CD14-positive monocyte (primary cell): Measurements from ENCODE around the gene ABHD4. TPM values are rescaled to one million over a fixed set of nuclear protein-coding genes. Genes with fewer than 3 reads are reported as not detected.

Experiments used
- DNase-seq, 3 donors: peaks; one replicate each; pipeline ENCODE4 v3.0.0-alpha.2; 2011 to 2022
- H2AFZ ChIP-seq: 2 replicates; pipeline ENCODE4 v1.6.0; 2012; ENCODE audit warnings: mild to moderate bottlenecking, low read depth, low read length, inconsistent platforms; ENCODE audit not compliant: insufficient read depth, poor library complexity, severe bottlenecking
- H3K27ac ChIP-seq, 2 donors: 1 replicate in 1 of 2; 2 replicates in 1 of 2; pipeline ENCODE4 v1.5.1; 2012 to 2013; ENCODE audit warnings: low read length in 2 of 2, control low read depth in 1 of 2, inconsistent platforms in 1 of 2, low read depth in 1 of 2, mild to moderate bottlenecking in 1 of 2
- H3K27me3 ChIP-seq, 2 donors: one replicate each; pipeline versions ENCODE4 v1.6.0 to v1.6.1; 2011 to 2013; ENCODE audit warnings: low read length in 2 of 2; ENCODE audit not compliant: control insufficient read depth in 2 of 2, insufficient read depth in 2 of 2
- H3K36me3 ChIP-seq, 2 donors: replicated peaks in 1 of 2; 1 replicate in 1 of 2; 2 replicates in 1 of 2; pipeline versions ENCODE4 v1.5.1 to v1.6.1; 2012 to 2013; ENCODE audit warnings: low read length in 2 of 2, control low read depth in 1 of 2, inconsistent platforms in 1 of 2, mild to moderate bottlenecking in 1 of 2; ENCODE audit not compliant: insufficient read depth in 2 of 2, control insufficient read depth in 1 of 2
- H3K4me1 ChIP-seq, 2 donors: 1 replicate in 1 of 2; 2 replicates in 1 of 2; pipeline versions ENCODE4 v1.5.1 to v1.6.1; 2012 to 2013; ENCODE audit warnings: low read length in 2 of 2, control low read depth in 1 of 2, inconsistent platforms in 1 of 2, mild to moderate bottlenecking in 1 of 2, moderate library complexity in 1 of 2; ENCODE audit not compliant: insufficient read depth in 2 of 2, control insufficient read depth in 1 of 2
- H3K4me2 ChIP-seq: replicated peaks from 2 replicates; pipeline ENCODE3; 2012; ENCODE audit warnings: low read length, moderate library complexity, mild to moderate bottlenecking; ENCODE audit not compliant: poor library complexity, severe bottlenecking; ENCODE audit errors: extremely low read depth
- H3K4me3 ChIP-seq, 3 experiments: fragments of 200-600 bp in 1 of 3; sonication (generic) in 1 of 3; replicated peaks in 1 of 3; 1 replicate in 2 of 3; 2 replicates in 1 of 3; pipeline ENCODE4 v1.5.1; 2011 to 2013; ENCODE audit warnings: low read length in 3 of 3, mild to moderate bottlenecking in 3 of 3, control low read depth in 2 of 3, low read depth in 2 of 3, inconsistent platforms in 1 of 3, moderate library complexity in 1 of 3
- H3K79me2 ChIP-seq: 2 replicates; pipeline ENCODE4 v1.6.0; 2012; ENCODE audit warnings: mild to moderate bottlenecking, control low read depth, inconsistent platforms, low read length, moderate library complexity; ENCODE audit not compliant: insufficient read depth
- H3K9ac ChIP-seq: 2 replicates; pipeline ENCODE4 v1.6.0; 2017; ENCODE audit warnings: low read length, mild to moderate bottlenecking; ENCODE audit not compliant: insufficient read depth, poor library complexity, severe bottlenecking
- H3K9me3 ChIP-seq, 2 donors: replicated peaks in 1 of 2; 1 replicate in 1 of 2; 2 replicates in 1 of 2; pipeline versions ENCODE4 v1.5.1 to v1.6.1; 2012 to 2013; ENCODE audit warnings: low read length in 2 of 2, control low read depth in 1 of 2; ENCODE audit not compliant: control insufficient read depth in 1 of 2, insufficient read depth in 1 of 2
- H4K20me1 ChIP-seq: 2 replicates; pipeline ENCODE4 v1.6.0; 2012; ENCODE audit warnings: mild to moderate bottlenecking, low read length, control low read depth, moderate library complexity; ENCODE audit not compliant: insufficient read depth
- H3K27ac Mint-ChIP-seq, 7 donors: one replicate each; pipeline ENCODE4 v1.8.0; 2020; ENCODE audit warnings: mild to moderate bottlenecking in 7 of 7, mixed read lengths in 7 of 7, moderate library complexity in 6 of 7, inconsistent platforms in 2 of 7
- H3K27me3 Mint-ChIP-seq, 3 donors: one replicate each; pipeline ENCODE4 v1.8.0; 2021 to 2022; ENCODE audit warnings: low read depth in 3 of 3, mild to moderate bottlenecking in 3 of 3, mixed read lengths in 3 of 3, moderate library complexity in 3 of 3, inconsistent platforms in 1 of 3
- H3K36me3 Mint-ChIP-seq, 2 donors: one replicate each; pipeline ENCODE4 v1.8.0; 2020; ENCODE audit warnings: mixed read lengths in 2 of 2, inconsistent platforms in 1 of 2, mild to moderate bottlenecking in 1 of 2
- H3K4me1 Mint-ChIP-seq: one replicate; pipeline ENCODE4 v1.8.0; 2020; ENCODE audit warnings: mild to moderate bottlenecking, mixed read lengths
- H3K4me3 Mint-ChIP-seq, 2 donors: one replicate each; pipeline ENCODE4 v1.8.0; 2020; ENCODE audit warnings: mild to moderate bottlenecking in 2 of 2, mixed read lengths in 2 of 2, moderate library complexity in 1 of 2
- H3K9me3 Mint-ChIP-seq, 7 donors: one replicate each; pipeline ENCODE4 v1.8.0; 2020 to 2022; ENCODE audit warnings: mixed read lengths in 7 of 7, mild to moderate bottlenecking in 6 of 7, moderate library complexity in 6 of 7, inconsistent platforms in 2 of 7
- WGBS: methylation state at CpG from one replicate; pipeline ENCODE4 v1.1.5; 2013; ENCODE audit warnings: missing lambda C conversion rate; ENCODE audit not compliant: insufficient coverage; 5-methylcytosine and 5-hydroxymethylcytosine counted together
- intact Hi-C, 2 donors: fragments of 100-400 bp; cut with micrococcal nuclease; formaldehyde crosslinking; loops; one replicate each; pipeline versions ENCODE4 v1.15.0 to v1.15.1; 2023
- polyA plus RNA-seq, 3 donors: library from polyadenylated mRNA; depleted of rRNA in 1 of 3; unstranded in 2 of 3; stranded (reverse) in 1 of 3; fragments of 300-500 nt in 2 of 3; fragments of >200 nt in 1 of 3; fragmentation: Illumina TruSeq in 2 of 3; gene quantifications; 1 replicate in 2 of 3; 2 replicates in 1 of 3; pipeline ENCODE4 v1.2.3, GENCODE V29; 2012 to 2021
- TF ChIP-seq, protein P1 (sequence below): fragments of 200-600 bp; IDR thresholded peaks from one replicate; pipeline ENCODE4 v1.8.0; 2022; ENCODE audit warnings: antibody characterized with exemption, mild to moderate bottlenecking

ABHD4 gene
- polyA plus RNA-seq, 3 donors, result 9.4 to 13.4 (median 12.5) TPM

DNA sequence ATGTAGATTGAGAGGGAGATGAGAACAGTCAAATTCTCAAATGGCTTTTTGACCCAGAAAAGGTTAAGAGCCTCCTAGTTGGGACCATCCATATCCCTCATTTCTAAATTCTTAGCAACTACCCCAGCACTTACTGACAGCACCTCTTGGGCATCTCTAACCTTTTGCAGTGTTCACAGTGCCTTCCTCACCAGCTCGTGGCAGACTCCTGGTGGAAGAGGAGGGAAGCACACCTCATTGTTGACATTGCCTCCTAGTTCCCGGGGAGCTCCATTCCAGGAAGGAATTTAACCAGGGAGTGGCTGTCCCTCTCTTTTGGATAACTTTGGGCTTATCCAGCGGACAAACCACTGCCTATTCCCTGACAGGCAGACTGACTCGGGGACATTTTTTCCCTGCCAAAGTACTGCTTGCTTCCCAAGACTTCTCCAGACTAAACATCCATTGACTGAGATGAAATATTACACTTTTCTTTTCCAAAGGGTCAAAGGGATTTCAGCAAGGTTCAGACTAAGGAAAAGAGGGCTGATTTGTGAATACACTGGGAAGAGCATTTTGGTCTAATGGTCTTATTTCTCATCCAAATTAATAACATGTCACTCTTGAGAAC lies 55.0 kb downstream of the ABHD4 start:
- peak; percentile 34 to 56 (median 38) for DNase-seq
- Histone ChIP-seq H2AFZ (no peak overlapping the region), H3K27ac (no peak overlapping the region), H3K9ac (no peak overlapping the region), H4K20me1 (no peaks in the 10 kb centered on the region), H3K36me3 (no peaks in the 10 kb centered on the region), H3K4me2 (no peak overlapping the region), H3K79me2 (no peaks in the 10 kb centered on the region), H3K27me3 (no peaks in the 10 kb centered on the region), H3K4me1 (no peaks in the 10 kb centered on the region), H3K4me3 (no peak overlapping the region), H3K9me3 (no peaks in the 10 kb centered on the region)
- intact Hi-C loops, result loop anchor here (2.0 to 5.0 kb wide), 2 partner anchors 81 to 82 kb away; no protein-coding TSS in a partner anchor
- Mint-ChIP-seq H3K27ac (no peak overlapping the region), H3K27me3 (peaks cover 3 to 8% (median 7%) of the 10 kb centered on the region in 3 donors), H3K36me3 (no peaks in the 10 kb centered on the region), H3K9me3 (no peaks in the 10 kb centered on the region), H3K4me3 (no peak overlapping the region), H3K4me1 (no peaks in the 10 kb centered on the region)
- WGBS, result 15% methylated on average over 4 of the region's 4 CpGs
- TF ChIP-seq, protein P1, sequence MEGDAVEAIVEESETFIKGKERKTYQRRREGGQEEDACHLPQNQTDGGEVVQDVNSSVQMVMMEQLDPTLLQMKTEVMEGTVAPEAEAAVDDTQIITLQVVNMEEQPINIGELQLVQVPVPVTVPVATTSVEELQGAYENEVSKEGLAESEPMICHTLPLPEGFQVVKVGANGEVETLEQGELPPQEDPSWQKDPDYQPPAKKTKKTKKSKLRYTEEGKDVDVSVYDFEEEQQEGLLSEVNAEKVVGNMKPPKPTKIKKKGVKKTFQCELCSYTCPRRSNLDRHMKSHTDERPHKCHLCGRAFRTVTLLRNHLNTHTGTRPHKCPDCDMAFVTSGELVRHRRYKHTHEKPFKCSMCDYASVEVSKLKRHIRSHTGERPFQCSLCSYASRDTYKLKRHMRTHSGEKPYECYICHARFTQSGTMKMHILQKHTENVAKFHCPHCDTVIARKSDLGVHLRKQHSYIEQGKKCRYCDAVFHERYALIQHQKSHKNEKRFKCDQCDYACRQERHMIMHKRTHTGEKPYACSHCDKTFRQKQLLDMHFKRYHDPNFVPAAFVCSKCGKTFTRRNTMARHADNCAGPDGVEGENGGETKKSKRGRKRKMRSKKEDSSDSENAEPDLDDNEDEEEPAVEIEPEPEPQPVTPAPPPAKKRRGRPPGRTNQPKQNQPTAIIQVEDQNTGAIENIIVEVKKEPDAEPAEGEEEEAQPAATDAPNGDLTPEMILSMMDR, result peak; percentile 80

DNA sequence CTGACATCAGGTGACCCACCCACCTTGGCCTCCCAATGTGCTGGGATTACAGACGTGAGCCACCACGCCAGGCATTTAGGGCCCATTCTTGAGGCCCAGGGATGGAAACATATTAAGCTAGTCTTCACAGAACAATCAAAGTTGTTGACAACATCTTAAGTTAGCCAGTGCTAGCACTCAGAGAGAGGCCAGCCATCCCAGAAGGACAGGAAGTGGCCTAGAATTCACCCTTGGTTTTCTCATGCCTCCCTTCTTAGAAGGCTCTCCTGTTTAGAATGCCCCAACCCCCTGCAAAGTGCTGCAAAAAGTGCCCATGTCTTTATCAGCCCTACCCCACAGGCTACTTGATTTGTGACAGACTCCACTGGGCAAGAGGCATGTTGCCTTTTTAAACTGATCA lies 58.1 kb downstream of the ABHD4 start:
- intact Hi-C loops, result loop anchor here in 1 of 2 donors (5.0 kb wide), 1 partner anchor 196 kb away; no protein-coding TSS in a partner anchor
- H2AFZ ChIP-seq, result no peak overlapping the region
- no peaks in the 10 kb centered on the region for H3K36me3 ChIP-seq
- no peaks in the 10 kb centered on the region for H3K4me1 ChIP-seq
- H3K4me3 Mint-ChIP-seq, result no peak overlapping the region
- no peak overlapping the region for H3K27ac ChIP-seq
- no peaks in the 10 kb centered on the region for H3K36me3 Mint-ChIP-seq
- H3K27me3 Mint-ChIP-seq, result peaks cover 5 to 9% (median 5%) of the 10 kb centered on the region in 3 donors
- no peaks in the 10 kb centered on the region for H3K27me3 ChIP-seq
- H3K9me3 Mint-ChIP-seq, result no peaks in the 10 kb centered on the region
- H3K27ac Mint-ChIP-seq, result no peak overlapping the region
- no peaks in the 10 kb centered on the region for H3K79me2 ChIP-seq
- no peak overlapping the region for H3K4me2 ChIP-seq
- no peak for DNase-seq
- H3K9me3 ChIP-seq, result no peaks in the 10 kb centered on the region
- 100% methylated on average over 2 of the region's 2 CpGs for WGBS
- no peaks in the 10 kb centered on the region for H3K4me1 Mint-ChIP-seq
- H4K20me1 ChIP-seq, result no peaks in the 10 kb centered on the region
- no peak overlapping the region for H3K4me3 ChIP-seq
- no peak overlapping the region for H3K9ac ChIP-seq
- TF ChIP-seq, protein P1, result no peak
